ENCODE data around the gene PDE4D.

PDE4D gene

DNA sequence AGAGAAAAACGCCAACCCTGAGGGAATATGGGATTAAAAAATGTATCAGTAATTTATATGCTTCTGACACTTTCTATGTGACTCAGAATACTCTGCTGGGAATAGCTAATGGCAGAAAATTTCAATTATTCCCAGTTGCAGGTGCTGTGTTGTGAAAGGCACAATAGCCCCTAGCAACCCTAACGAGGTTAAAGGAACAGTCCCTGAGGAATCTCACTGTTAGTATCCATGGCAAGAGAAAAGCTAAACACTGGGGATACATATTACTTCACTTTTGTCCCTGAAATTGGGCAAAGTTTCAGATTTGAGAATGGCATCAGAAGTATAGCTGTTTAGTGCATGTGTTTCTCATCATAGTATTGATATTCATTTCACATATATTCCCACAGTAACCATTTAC lies 755.7 kb downstream of the PDE4D start:
- no peak for DNase-seq (ENCODE audit: low spot score)

- DNase-seq (ENCODE audit: low spot score) = no peak
Measured at GRCh38 chr5:59136549-59136948, 757.0 kb downstream of the PDE4D start.

- DNase-seq (ENCODE audit: low spot score) = no peak
Measured at GRCh38 chr5:59134471-59135163, 758.9 kb downstream of the PDE4D start.

- no peak for DNase-seq (ENCODE audit: low spot score)
Measured at GRCh38 chr5:59133764-59134261, 759.7 kb downstream of the PDE4D start.

DNA sequence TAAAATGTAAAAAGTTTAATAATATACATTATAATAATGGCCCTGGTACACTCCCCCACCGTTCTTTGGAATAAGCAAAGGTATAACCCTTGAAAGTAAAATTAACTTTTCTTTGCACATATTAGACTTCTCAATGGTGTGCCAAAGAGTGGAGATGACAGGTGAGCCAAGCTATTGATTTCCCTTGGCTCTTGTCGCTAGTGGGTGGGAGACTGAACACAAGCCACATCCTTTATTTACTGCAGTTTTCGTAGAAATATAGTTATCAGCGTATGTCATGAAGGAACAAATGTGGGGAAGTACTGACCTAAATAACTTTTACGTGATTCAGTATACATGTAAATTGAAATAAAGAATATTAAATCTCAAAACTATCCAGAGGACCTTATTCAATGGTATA lies 761.4 kb downstream of the PDE4D start:
- DNase-seq (ENCODE audit: low spot score) = peak; percentile 54

DNA sequence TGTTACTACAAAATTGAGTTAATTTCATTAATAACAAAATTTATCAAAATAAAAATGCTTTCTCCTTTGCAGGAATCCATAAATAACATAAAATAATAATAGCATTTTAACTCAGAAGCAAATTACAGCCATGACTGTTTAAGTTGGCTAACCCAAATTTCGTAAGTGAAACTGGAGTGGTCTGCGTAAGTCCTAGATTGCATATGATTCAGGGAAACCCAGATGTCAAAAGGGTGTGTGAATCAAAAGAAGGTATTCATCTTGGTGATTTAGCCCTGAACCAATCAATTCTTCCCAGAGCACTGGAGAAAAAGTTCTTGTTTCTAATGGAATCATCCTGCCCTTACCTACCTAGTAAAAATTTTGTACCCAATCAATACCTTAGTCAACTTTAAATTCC lies 763.1 kb downstream of the PDE4D start:
- no peak for DNase-seq (ENCODE audit: low spot score)

- no peak for DNase-seq (ENCODE audit: low spot score)
Measured at GRCh38 chr5:59128646-59129290, 764.8 kb downstream of the PDE4D start.

DNA sequence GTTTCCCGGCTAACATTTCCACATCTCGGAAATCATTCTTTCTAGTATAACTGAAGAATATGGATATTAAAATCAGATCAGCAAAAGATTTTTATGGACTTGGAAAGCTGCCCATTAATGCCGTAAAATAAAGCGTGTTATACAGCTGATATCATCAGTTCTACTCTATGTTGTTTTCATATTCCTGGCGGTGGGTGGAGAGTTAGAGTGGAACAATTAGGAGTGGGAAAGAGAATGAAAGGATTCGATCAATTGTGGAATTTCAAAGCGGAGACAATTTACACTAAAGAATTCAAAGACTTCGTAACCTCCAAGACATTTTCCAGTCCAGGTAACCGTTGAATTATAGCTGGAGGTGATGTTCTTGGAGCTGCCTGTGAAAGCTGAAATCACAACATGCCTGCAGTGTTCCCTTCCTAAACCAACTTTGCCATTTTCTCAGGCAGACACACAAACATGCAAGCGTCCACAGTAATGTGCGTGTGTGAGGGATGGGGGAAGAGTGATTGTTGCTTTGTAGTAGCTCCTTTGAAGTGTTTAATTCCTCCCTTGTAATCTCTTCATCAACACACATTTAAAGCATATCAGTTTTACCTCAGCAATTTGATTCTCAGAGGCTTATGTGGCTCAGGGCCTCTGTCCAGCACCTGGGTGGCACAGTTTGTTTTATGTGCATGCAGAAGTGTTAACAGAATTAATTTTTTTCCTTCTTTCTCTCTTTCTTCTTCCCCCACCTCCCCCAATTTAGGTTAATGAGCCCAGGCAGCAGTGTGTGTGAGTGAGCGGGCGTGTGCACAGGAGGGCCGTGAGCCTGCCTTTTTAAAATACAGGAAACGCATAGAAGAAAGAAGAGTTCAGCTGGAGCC lies 766.6 kb downstream of the PDE4D start:
- no peak for DNase-seq (ENCODE audit: low spot score)

DNA sequence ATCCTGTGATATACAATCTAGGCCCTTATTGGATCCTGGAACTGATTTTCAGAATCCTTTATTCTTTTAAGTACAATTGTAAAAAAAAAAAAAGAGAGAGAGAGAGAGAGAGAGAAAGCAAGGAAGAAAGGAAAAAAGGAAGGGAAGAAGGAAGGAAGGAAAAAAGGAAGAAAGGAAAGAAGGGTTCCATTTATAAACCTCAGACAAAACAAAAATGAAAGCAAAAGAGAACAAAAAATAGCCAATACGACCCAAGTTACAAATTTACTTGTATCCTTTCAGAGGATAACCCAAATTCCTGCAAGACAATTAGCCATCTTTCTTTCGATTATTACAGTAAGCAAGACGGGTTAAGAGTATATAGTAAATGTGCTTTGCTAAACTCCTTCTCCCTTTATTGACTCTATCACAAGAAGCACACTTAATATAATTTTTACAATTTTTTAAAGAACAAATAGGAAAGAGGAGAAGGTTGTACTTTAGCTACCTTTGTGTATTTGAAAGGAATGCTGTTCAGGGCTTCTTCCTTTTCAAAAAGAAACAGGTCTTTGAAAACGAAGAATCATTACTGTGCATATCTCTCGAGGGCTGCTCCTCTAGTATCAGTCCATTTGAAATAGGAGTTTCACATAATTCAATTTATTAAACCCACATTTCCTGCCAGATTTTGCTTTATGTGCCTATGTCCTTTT lies 767.4 kb downstream of the PDE4D start:
- DNase-seq (ENCODE audit: low spot score) = no peak

- peak; percentile 33 for DNase-seq (ENCODE audit: low spot score)
Measured at GRCh38 chr5:59125011-59125961, 768.2 kb downstream of the PDE4D start.

DNA sequence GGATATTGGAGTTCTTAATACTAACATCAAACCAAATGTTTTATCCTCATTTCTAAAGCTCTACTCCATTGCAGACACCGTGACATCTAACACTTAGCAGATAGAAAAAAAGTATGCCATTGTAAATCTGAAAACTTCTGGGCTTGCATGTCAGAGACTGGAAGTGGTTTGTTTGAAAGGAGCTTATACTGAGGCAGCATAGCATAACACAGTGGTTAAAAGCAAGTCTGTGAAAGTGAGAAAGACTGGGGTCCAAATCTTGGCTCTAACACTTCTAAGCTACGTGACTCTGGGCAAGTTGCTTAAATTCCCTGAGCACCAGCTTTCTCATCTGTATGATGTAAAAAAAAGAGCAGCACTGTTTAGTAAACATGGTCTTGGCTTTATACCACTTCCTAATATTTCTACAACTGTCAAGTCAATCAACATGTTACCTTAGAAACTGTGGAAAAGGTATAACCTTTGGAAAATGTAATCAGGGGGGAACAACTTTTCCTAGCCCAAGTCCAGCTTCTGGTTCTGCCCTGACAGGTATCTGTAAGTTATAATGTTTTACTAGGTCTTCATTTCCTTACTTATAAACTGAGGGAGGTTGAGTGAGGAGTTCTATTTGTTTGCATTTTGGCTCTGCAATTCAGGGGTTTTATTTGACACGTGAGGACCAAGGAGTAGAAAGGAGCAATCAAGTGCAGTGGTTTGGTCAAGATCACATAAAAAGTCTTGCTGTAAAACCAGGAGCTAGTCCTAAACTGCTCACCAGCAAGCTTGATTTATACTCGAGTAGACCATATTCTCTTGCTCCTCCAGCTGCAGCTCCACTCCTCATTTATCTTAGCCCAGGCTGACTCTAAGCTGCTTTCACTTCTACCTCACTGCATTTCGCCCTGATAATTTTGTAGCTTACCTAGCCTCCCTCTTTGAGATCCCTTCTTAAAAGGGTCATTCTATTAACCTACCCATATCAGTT lies 769.6 kb downstream of the PDE4D start:
- DNase-seq (ENCODE audit: low spot score) = peak; percentile 31

DNA sequence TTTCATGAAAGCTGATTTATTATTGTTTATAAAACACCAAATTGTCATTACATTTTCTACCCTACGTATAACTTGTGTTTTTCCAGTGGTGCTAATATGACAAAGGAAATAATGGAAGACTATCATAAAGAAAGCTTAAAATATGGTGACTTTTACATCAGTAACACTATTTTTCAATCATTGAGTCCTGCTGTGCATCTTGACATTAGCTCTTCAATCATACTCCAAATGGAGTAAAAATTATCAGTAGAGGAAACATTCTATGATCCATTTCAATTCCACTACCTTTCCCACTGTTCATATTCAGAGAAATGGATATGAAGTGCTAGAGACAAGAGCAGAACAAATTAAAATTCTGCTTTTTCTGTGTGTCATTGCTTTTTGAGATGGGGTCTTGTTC lies 774.0 kb downstream of the PDE4D start:
- DNase-seq (ENCODE audit: low spot score) = no peak

DNA sequence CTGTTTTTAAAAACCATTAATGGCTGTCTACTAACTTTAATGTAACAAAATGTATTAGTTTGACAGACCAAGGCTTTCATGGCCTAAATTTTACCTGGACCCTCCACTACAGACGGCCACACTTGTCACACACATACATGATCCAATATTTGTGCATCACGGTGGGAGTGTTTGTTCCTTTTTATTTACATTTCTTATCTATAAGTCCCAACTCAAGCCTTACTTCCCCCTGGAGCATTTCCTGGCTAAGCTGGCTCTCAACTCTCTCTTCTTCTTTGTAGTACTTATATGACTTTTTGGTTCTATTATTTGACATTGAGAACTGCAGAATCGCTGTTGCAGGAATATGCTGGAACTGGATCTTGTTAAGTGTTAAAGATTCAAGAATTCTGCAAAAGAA lies 776.2 kb downstream of the PDE4D start:
- no peak for DNase-seq (ENCODE audit: low spot score)

- no peak for DNase-seq (ENCODE audit: low spot score)
Measured at GRCh38 chr5:59116231-59116865, 777.2 kb downstream of the PDE4D start.

- no peak for DNase-seq (ENCODE audit: low spot score)
Measured at GRCh38 chr5:59115345-59115744, 778.2 kb downstream of the PDE4D start.

DNA sequence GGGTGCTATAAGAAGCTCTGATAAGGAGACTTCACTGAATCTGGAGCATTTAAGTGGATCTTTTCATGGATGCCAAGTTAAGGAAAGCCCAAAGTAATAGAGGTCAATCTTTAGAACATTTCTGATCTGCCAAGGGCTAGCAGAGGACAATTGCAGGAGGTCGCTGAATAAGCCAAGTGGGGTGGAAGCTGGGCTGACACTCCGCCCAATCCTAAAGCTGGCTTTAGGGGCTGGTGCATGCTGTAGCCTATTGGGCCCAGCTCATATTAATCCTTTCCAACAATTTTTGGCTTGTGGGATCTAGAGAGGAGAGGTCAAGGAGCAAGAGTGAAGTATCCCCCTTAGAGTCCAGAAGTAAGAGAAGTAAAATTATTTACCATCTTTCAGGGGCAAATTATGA lies 784.1 kb downstream of the PDE4D start:
- DNase-seq (ENCODE audit: low spot score) = no peak

- no peak for DNase-seq (ENCODE audit: low spot score)
Measured at GRCh38 chr5:59107692-59108091, 785.8 kb downstream of the PDE4D start.

GRCh38 chr5:59104400-59105127 lies 789.0 kb downstream of the PDE4D start:
- DNase-seq (ENCODE audit: low spot score) = no peak

GRCh38 chr5:59103303-59103702 lies 790.2 kb downstream of the PDE4D start:
- no peak for DNase-seq (ENCODE audit: low spot score)

All from CD4-positive, alpha-beta T cell treated with Interleukin-2 at 100 ng/mL for 4 hours (primary cell).